Fibroblast of skin of back (primary cell): ENCODE results near the gene CCDC61.
A peak's percentile ranks its signal among the peaks of the same experiment; 100 is the strongest.

Experiments used
- DNase-seq: peaks from one replicate; pipeline ENCODE4 v3.0.0-alpha.2; 2013

CCDC61 gene

GRCh38 chr19:46043519-46043918 is 48.3 kb downstream of the CCDC61 start:
- DNase-seq, result no peak

DNA sequence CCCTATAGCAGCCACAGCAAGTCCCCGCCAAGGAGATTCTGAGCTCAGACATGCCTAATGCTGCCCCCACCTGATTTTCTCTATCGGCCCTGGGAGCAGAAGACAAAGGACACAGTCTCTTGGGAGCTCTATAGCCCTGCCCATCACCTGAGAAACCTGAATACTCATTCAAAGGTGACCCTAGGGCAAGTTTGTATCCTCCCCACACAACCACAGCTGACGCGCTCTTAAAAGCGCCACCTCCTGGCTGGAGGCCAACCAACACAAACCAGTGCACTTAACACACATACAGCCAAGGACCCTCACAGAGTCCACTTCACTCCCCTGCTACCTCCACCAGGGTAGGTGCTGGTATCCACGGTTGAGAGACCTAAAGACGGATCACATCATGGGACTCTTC is 54.3 kb downstream of the CCDC61 start:
- DNase-seq, result no peak

GRCh38 chr19:46052896-46053295 is 57.6 kb downstream of the CCDC61 start:
- no peak for DNase-seq

DNA sequence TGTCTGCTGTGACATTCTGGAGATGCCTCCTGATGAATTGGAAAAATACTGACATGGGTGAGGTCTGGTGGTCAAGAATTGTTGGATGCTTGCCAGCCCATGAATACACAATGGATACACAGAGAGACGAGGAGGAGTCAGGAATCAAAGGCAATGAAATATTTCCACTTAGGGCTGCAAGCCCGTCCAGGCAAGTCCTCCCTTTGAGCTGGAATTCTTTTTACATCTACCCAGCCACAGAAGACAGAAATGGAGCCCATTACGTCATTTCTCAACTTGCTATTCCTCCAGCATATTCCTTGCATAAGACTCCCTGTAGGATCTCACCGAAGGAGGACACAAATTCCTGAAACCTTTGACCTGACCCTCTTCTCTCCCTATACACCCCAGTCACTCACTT is 61.3 kb downstream of the CCDC61 start:
- no peak for DNase-seq

DNA sequence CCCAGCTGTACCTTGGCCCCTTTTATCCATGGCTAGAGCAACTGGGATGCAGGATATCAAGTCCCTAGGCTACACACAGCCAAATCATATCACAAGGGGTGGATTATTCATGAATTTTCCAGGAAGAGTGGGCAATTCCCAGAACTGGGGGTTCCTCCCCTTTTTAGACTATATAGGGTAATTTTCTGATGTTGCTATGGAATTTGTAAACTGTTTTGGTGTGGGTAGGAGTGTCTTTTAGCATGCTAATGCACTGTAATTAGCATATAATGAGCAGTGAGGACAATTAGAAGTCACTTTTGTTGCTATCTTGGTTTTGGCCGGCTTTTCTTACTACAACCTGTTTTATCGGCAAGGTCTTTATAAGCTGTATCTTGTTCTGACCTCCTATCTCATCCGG is 63.5 kb downstream of the CCDC61 start:
- DNase-seq, result no peak

GRCh38 chr19:46060012-46060411 is 64.7 kb downstream of the CCDC61 start:
- no peak for DNase-seq

DNA sequence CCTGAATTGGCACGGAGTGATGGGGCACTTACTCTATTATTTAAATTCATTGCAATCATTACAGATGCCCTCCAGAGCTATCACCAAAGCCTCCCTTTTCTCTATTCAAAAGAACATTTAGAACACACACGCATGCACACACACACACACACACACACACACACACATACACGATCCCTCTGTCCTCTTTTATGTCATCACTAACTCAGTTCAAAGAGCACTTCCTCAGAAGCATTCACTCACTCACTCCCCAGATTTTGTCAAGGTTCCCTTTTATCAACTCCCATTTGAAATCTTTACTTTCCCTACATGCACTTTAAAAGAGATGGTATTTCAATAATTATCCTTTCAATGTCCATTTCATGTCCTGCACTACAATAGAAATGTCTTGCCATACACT is 67.9 kb downstream of the CCDC61 start:
- DNase-seq, result no peak

- DNase-seq, result peak; percentile 9
These were observed 70.3 kb downstream of the CCDC61 start for GRCh38 chr19:46065486-46066071.

- no peak for DNase-seq
These were observed 71.2 kb downstream of the CCDC61 start for GRCh38 chr19:46066471-46066870.

- DNase-seq, result no peak
These were observed 72.4 kb downstream of the CCDC61 start for GRCh38 chr19:46067691-46068090.
